Testis (tissue), 3 donors: ENCODE data around the gene CPZ. TPM values are rescaled to one million over a fixed set of nuclear protein-coding genes. Genes with fewer than 3 reads are reported as not detected.
A peak's percentile ranks its signal among the peaks of the same experiment; 100 is the strongest.

ENCODE experiments used
- DNase-seq: peaks from one replicate; pipeline ENCODE4 v3.0.0-alpha.2; 2019
- H3K27ac ChIP-seq, 2 donors: fragments of 200-600 bp; sonication (generic); one replicate each; pipeline ENCODE4 v1.5.1; 2019
- H3K27me3 ChIP-seq: fragments of 200-600 bp; sonication (generic); one replicate; pipeline ENCODE4 v1.5.1; 2019
- H3K36me3 ChIP-seq: fragments of 200-600 bp; sonication (generic); one replicate; pipeline ENCODE4 v1.5.1; 2017; ENCODE audit warnings: low read depth; ENCODE audit errors: missing control alignments
- H3K4me1 ChIP-seq: fragments of 200-600 bp; sonication (generic); one replicate; pipeline ENCODE4 v1.5.1; 2019
- H3K4me3 ChIP-seq, 2 donors: fragments of 200-600 bp; sonication (generic); one replicate each; pipeline ENCODE4 v1.5.1; 2017 to 2019
- H3K9me3 ChIP-seq: fragments of 200-600 bp; sonication (generic); one replicate; pipeline ENCODE4 v1.5.1; 2017
- POLR2A ChIP-seq: fragments of 450-650 bp; IDR thresholded peaks from one replicate; pipeline ENCODE4 v1.6.1; 2017; ENCODE audit warnings: antibody characterized with exemption, mild to moderate bottlenecking, moderate library complexity
- WGBS, 2 donors: methylation state at CpG; one replicate each; pipeline ENCODE4 v1.1.5; 2018; 5-methylcytosine and 5-hydroxymethylcytosine counted together
- intact Hi-C: fragments of 100-400 bp; cut with DNase I; formaldehyde crosslinking; loops from one replicate; pipeline ENCODE4 v1.15.1; 2023; ENCODE audit warnings: low total_unique reads
- polyA plus RNA-seq: library from polyadenylated mRNA; stranded (reverse); fragments of 350-450 nt; fragmentation: Illumina TruSeq; extraction: RNeasy Lipid Tissue Mini Kit (QIAGEN cat#74804); gene quantifications from one replicate; pipeline ENCODE4 v1.2.3, GENCODE V29; 2014; ENCODE audit warnings: low read depth, low replicate concordance; ENCODE audit not compliant: insufficient read depth
- total RNA-seq, 2 donors: library from RNA; depleted of rRNA; stranded (reverse); fragments of >200 nt; gene quantifications; one replicate each; pipeline ENCODE4 v1.2.3, GENCODE V29; 2016
- TF ChIP-seq, protein P1 (sequence below), 3 experiments: fragments of 450-650 bp in 2 of 3; fragments of 200-600 bp in 1 of 3; sonication (generic) in 1 of 3; IDR thresholded peaks; one replicate each; pipeline ENCODE4 v1.5.1; 2016 to 2019; ENCODE audit warnings: antibody characterized with exemption in 3 of 3, mild to moderate bottlenecking in 2 of 3, moderate library complexity in 1 of 3

CPZ gene
- total and polyA plus RNA-seq, 3 donors from 2014 or later, result 2.0 to 21.9 (median 10.2) TPM

DNA sequence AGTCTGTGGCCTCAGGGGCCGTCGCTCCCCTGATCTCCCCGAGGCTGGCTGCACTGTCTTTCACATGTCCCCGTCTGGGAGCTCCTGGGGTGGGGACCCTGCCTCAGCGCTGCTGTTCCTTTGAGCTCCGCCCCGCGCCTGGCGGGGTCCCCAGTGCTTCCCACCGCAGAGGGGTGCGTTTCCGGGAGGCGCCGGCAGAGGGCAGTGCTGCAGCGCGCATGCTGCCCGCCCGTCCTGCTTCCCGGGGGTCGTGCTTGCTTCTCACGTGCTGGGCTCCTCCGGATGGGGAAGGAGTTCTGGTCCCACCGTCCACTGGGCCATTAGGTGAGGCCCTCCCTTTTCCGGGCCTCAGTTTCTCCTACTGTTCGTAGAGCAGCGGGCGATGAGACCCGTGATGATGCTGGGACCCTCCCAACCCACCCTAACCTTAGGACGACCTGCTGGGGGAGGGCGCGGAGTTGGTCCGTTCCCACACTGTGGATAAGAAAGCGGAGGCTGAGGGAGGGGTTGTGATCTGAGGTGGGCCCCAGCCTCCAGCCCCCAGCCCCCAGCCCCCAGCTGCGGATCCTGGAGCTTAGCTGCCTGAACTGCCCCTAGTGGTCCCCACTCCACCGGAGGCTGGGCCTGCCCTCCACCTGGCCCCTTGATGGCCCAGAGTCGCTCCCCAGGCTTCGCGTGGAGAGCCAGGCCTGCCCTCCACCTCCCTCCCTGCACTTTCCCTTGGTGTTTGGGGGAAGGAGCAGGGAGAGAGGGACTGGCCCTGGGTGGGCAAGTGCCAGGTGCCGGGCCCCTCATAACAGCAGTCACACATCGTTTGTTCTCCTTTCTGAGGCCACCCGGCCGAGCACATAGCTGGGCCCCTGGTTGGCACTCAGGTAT, 15.3 kb downstream of the CPZ start:
- no peaks in the 10 kb centered on the region for H3K27me3 ChIP-seq
- peaks cover 5% of the 10 kb centered on the region for H3K4me1 ChIP-seq
- no peaks in the 10 kb centered on the region for H3K9me3 ChIP-seq
- peak overlapping the region in 1 of 2 donors; percentile 29 for H3K4me3 ChIP-seq
- DNase-seq, result peak; percentile 50
- 12 to 17% methylated on average over 19 to 42 of the region's 42 CpGs for WGBS, 2 donors
- TF ChIP-seq, protein P1, sequence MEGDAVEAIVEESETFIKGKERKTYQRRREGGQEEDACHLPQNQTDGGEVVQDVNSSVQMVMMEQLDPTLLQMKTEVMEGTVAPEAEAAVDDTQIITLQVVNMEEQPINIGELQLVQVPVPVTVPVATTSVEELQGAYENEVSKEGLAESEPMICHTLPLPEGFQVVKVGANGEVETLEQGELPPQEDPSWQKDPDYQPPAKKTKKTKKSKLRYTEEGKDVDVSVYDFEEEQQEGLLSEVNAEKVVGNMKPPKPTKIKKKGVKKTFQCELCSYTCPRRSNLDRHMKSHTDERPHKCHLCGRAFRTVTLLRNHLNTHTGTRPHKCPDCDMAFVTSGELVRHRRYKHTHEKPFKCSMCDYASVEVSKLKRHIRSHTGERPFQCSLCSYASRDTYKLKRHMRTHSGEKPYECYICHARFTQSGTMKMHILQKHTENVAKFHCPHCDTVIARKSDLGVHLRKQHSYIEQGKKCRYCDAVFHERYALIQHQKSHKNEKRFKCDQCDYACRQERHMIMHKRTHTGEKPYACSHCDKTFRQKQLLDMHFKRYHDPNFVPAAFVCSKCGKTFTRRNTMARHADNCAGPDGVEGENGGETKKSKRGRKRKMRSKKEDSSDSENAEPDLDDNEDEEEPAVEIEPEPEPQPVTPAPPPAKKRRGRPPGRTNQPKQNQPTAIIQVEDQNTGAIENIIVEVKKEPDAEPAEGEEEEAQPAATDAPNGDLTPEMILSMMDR (IDR thresholded peaks at IDR 0.05), result peak; percentile 55 to 94 (median 82)
- TF ChIP-seq POLR2A, result no peak
- intact Hi-C loops, result no loop called here
- H3K36me3 ChIP-seq, result no peaks in the 10 kb centered on the region
- H3K27ac ChIP-seq, result no peak overlapping the region

DNA sequence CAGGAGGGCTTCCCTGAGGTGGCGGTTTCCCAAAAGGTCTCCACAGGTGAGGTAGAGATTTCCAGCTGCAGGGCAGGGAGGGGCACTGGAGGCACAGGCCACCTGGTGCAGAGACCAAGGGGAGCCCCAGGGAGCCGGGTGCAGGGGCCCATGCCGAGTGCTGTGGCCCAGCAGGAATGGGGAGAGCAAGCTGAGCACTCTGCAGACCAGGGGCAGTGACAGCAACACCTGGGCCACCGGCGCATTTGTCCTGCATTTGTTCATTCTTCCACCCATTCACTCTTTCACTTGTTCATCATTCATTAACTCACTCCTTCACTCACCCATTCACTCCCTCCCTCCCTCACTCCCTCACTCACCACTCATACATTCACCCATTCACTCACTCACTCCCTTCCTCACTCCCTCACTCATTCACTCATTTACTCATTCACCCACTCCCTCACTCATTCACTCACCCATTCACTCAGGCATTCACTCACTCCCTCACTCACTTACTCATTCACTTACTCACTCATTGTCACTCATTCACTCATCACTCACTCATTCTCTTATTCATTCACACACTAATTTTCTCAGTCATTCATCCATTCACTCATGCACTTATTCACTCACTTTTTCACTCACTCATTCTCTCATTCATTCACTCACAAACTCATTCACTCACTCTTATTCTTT, 16.3 kb downstream of the CPZ start:
- 80 to 89% methylated on average over 5 of the region's 5 CpGs for WGBS, 2 donors
- no peak for DNase-seq
- intact Hi-C loops, result no loop called here

DNA sequence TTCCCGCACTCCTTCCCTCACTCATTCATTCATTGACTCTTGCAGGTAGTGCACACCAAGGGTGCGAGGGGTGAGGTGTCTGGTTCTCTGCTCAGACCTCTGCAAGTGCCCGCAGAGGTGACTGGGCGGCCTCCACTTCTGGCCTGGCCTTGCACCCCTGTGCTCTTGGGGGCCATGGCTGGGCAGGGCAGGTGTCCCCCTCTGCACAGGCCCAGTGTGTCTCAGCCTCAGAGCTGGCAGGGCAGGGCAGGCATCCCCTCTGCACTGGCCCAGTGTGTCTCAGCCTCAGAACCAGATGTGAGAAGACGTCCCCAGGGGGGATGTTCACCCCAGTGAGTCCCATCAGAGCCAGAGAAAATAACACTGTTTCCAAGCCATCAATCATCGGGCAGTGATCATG, 16.8 kb downstream of the CPZ start:
- Histone ChIP-seq H3K4me1 (peaks cover 5% of the 10 kb centered on the region), H3K9me3 (no peaks in the 10 kb centered on the region), H3K36me3 (no peaks in the 10 kb centered on the region), H3K27ac (no peak overlapping the region), H3K27me3 (no peaks in the 10 kb centered on the region), H3K4me3 (no peak overlapping the region)
- intact Hi-C loops, result no loop called here
- TF ChIP-seq POLR2A, result no peak
- TF ChIP-seq, protein P1 (IDR thresholded peaks at IDR 0.05), result no peak
- DNase-seq, result no peak
- 75 to 92% methylated on average over 6 of the region's 6 CpGs for WGBS, 2 donors

More for the DNA sequence above, 16.3 kb downstream of the CPZ start:
- Histone ChIP-seq H3K9me3 (no peaks in the 10 kb centered on the region), H3K4me3 (no peak overlapping the region), H3K4me1 (peaks cover 5% of the 10 kb centered on the region), H3K36me3 (no peaks in the 10 kb centered on the region), H3K27ac (no peak overlapping the region), H3K27me3 (no peaks in the 10 kb centered on the region)
- no peak for TF ChIP-seq POLR2A
- TF ChIP-seq, protein P1 (IDR thresholded peaks at IDR 0.05), result no peak

DNA sequence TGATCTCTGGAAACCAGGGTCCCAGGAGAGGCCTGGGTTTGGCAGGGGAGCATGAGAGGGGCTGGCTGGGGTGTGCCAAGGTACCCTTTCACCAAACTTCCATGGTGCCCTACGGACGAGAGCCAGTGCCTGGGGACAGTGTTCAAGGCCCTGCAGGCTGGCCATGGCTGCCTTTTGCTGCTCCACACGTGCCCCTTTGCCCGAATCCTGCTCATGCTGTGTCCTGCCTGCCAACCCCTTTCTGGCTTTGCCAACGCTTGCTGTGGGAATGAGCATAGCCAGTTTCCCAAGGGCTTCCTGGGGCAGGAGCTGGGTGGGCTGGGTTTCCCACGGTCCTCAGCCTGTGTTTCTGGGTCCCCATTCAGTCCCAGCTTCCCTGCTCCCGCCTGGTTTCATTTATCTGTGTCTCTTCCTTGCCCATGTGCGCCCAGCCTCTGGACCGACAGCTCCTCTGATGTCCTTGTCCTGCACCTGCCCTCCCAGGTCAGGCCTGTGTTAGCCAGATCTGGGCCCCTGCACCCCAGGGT, 17.3 kb downstream of the CPZ start:
- DNase-seq, result no peak
- H3K36me3 ChIP-seq, result no peaks in the 10 kb centered on the region
- H3K27me3 ChIP-seq, result no peaks in the 10 kb centered on the region
- H3K4me1 ChIP-seq, result peaks cover 5% of the 10 kb centered on the region
- H3K4me3 ChIP-seq, result no peak overlapping the region
- no peaks in the 10 kb centered on the region for H3K9me3 ChIP-seq
- intact Hi-C loops, result no loop called here
- H3K27ac ChIP-seq, result no peak overlapping the region
- whole genome bisulfite sequencing, 2 donors, result 81 to 88% methylated on average over 7 to 9 of the region's 9 CpGs
- TF ChIP-seq, protein P1 (IDR thresholded peaks at IDR 0.05), result no peak
- no peak for TF ChIP-seq POLR2A
